SK-N-SH (cell line): ENCODE data around the gene HM13. TPM values are rescaled to one million over a fixed set of nuclear protein-coding genes. Genes with fewer than 3 reads are reported as not detected.

ENCODE experiments used
- CTCF ChIA-PET: fragments of 300-600, 350-600 bp; formaldehyde crosslinking; extraction: SDS; loops from one replicate; lab custom pipeline; 2021; lab: Yijun Ruan, JAX
- POLR2A ChIA-PET: fragments of 350-600 bp; sonication (Branson Sonifier 250); formaldehyde crosslinking; extraction: SDS; loops from one replicate; lab custom pipeline; 2020; ENCODE audit warnings: antibody characterized with exemption, inconsistent platforms; lab: Yijun Ruan, JAX
- DNase-seq: peaks from one replicate; pipeline ENCODE4 v3.0.0; 2012
- H2AFZ ChIP-seq: fragments of 200-600 bp; sonication (generic); 2 replicates; pipeline ENCODE4 v1.8.1; 2016; ENCODE audit warnings: antibody characterized with exemption, mild to moderate bottlenecking, low read depth
- H3F3A ChIP-seq: fragments of 200-600 bp; sonication (generic); replicated peaks from 2 replicates; pipeline ENCODE3; 2016; ENCODE audit warnings: antibody characterized with exemption, mild to moderate bottlenecking; ENCODE audit not compliant: insufficient read depth
- H3K27ac ChIP-seq, 2 experiments: fragments of 200-500 bp in 1 of 2; fragments of 200-600 bp in 1 of 2; sonication (Bioruptor generic) in 1 of 2; sonication (generic), shearing (Covaris generic) in 1 of 2; 2 replicates each; pipeline versions ENCODE4 v1.5.1 to v1.6.1; 2014 to 2016; ENCODE audit warnings: low read depth in 2 of 2, inconsistent platforms in 1 of 2, low read length in 1 of 2, mild to moderate bottlenecking in 1 of 2, mixed read lengths in 1 of 2
- H3K27me3 ChIP-seq: fragments of 200-600 bp; sonication (generic), shearing (Covaris generic); 2 replicates; pipeline ENCODE4 v1.6.1; 2016; ENCODE audit warnings: mixed run types; ENCODE audit not compliant: insufficient read depth
- H3K36me3 ChIP-seq, 2 experiments: fragments of 200-500 bp in 1 of 2; fragments of 200-600 bp in 1 of 2; sonication (Bioruptor generic) in 1 of 2; sonication (generic) in 1 of 2; replicated peaks in 1 of 2; 2 replicates each; pipeline versions ENCODE3 to v1.5.1; 2014 to 2016; ENCODE audit warnings: low read length in 1 of 2, mild to moderate bottlenecking in 1 of 2; ENCODE audit not compliant: insufficient read depth in 2 of 2, control insufficient read depth in 1 of 2
- H3K4me1 ChIP-seq, 2 experiments: fragments of 200-500 bp in 1 of 2; fragments of 200-600 bp in 1 of 2; sonication (Bioruptor generic) in 1 of 2; sonication (generic), shearing (Covaris generic) in 1 of 2; 2 replicates each; pipeline versions ENCODE4 v1.5.1 to v1.6.1; 2014 to 2016; ENCODE audit warnings: low read depth in 1 of 2, low read length in 1 of 2, mixed run types in 1 of 2; ENCODE audit not compliant: insufficient read depth in 2 of 2, control insufficient read depth in 1 of 2
- H3K4me2 ChIP-seq: fragments of 200-600 bp; sonication (generic), shearing (Covaris generic); 2 replicates; pipeline ENCODE4 v1.6.1; 2017; ENCODE audit warnings: mixed run types
- H3K4me3 ChIP-seq, 2 experiments: fragments of 200-500 bp in 1 of 2; fragments of 200-600 bp in 1 of 2; sonication (Bioruptor generic) in 1 of 2; sonication (generic), shearing (Covaris generic) in 1 of 2; 2 replicates each; pipeline versions ENCODE4 v1.5.1 to v1.8.1; 2014 to 2016; ENCODE audit warnings: low read depth in 2 of 2, inconsistent platforms in 1 of 2, low read length in 1 of 2, mild to moderate bottlenecking in 1 of 2, mixed read lengths in 1 of 2, moderate library complexity in 1 of 2
- H3K79me2 ChIP-seq: fragments of 200-600 bp; sonication (generic); 2 replicates; pipeline ENCODE4 v1.8.1; 2017; ENCODE audit warnings: mild to moderate bottlenecking; ENCODE audit not compliant: insufficient read depth
- H3K9ac ChIP-seq: fragments of 200-600 bp; sonication (generic); 2 replicates; pipeline ENCODE4 v1.6.1; 2017; ENCODE audit warnings: mixed run types
- H3K9me2 ChIP-seq: fragments of 200-600 bp; sonication (generic); 2 replicates; pipeline ENCODE4 v1.6.1; 2017; ENCODE audit warnings: mixed run types
- H3K9me3 ChIP-seq: fragments of 200-600 bp; sonication (generic); 2 replicates; pipeline ENCODE4 v1.6.1; 2017; ENCODE audit warnings: mixed run types, mild to moderate bottlenecking, moderate library complexity
- H4K20me1 ChIP-seq: fragments of 200-600 bp; sonication (generic); 2 replicates; pipeline ENCODE4 v1.6.1; 2017; ENCODE audit warnings: mild to moderate bottlenecking, mixed run types; ENCODE audit not compliant: insufficient read depth
- CTCF ChIP-seq: fragments of 200-600 bp; sonication (generic); IDR thresholded peaks from 2 replicates; pipeline ENCODE4 v1.6.1; 2017; ENCODE audit warnings: antibody characterized with exemption, mild to moderate bottlenecking, moderate library complexity
- PBX3 ChIP-seq: IDR thresholded peaks from 2 replicates; pipeline ENCODE4; 2012
- RXRA ChIP-seq: IDR thresholded peaks from 2 replicates; pipeline ENCODE4 v1.4.0; 2012; ENCODE audit warnings: low read depth, mild to moderate bottlenecking, borderline replicate concordance
- SMC3 ChIP-seq: IDR thresholded peaks from 2 replicates; pipeline ENCODE4 v1.6.1; 2012; ENCODE audit warnings: low read depth, low read length, improper control_type of control experiment
- TAF1 ChIP-seq: IDR thresholded peaks from 2 replicates; pipeline ENCODE4 v1.6.1; 2012; ENCODE audit warnings: low read depth, mild to moderate bottlenecking, low read length, moderate library complexity, borderline replicate concordance
- TEAD4 ChIP-seq: IDR thresholded peaks from 2 replicates; pipeline ENCODE4 v1.4.0; 2012; ENCODE audit warnings: mild to moderate bottlenecking, borderline replicate concordance; ENCODE audit not compliant: insufficient read depth
- USF1 ChIP-seq: IDR thresholded peaks from 2 replicates; pipeline ENCODE4 v1.4.0; 2012; ENCODE audit warnings: low read depth, borderline replicate concordance
- USF2 ChIP-seq: fragments of 150-350 bp; IDR thresholded peaks from 2 replicates; pipeline ENCODE4 v1.6.1; 2017; ENCODE audit warnings: antibody characterized with exemption, low read length, low read depth, borderline replicate concordance
- WGBS: methylation state at CpG from one replicate; pipeline ENCODE4 v1.1.6; 2017; ENCODE audit warnings: low lambda C conversion rate; 5-methylcytosine and 5-hydroxymethylcytosine counted together
- polyA plus RNA-seq, 3 experiments: library from polyadenylated mRNA; depleted of rRNA; stranded (reverse); fragments of >200 nt; gene quantifications; 2 replicates each; pipeline ENCODE4 v1.2.3, GENCODE V29; 2012
- TF ChIP-seq, protein P1 (sequence below): IDR thresholded peaks from 2 replicates; pipeline ENCODE4 v1.4.0; 2012; ENCODE audit warnings: low read depth, borderline replicate concordance

Gene HM13
- polyA plus RNA-seq, 1 of the 3 experiments (the other 2 are of a cell fraction) = 160 TPM

GRCh38 chr20:31490752-31491151, 23.5 kb upstream of the HM13 start (continued):
- no peak for TF ChIP-seq USF1
- TF ChIP-seq SMC3 = no peak
- no peak for TF ChIP-seq PBX3
- TF ChIP-seq, protein P1, sequence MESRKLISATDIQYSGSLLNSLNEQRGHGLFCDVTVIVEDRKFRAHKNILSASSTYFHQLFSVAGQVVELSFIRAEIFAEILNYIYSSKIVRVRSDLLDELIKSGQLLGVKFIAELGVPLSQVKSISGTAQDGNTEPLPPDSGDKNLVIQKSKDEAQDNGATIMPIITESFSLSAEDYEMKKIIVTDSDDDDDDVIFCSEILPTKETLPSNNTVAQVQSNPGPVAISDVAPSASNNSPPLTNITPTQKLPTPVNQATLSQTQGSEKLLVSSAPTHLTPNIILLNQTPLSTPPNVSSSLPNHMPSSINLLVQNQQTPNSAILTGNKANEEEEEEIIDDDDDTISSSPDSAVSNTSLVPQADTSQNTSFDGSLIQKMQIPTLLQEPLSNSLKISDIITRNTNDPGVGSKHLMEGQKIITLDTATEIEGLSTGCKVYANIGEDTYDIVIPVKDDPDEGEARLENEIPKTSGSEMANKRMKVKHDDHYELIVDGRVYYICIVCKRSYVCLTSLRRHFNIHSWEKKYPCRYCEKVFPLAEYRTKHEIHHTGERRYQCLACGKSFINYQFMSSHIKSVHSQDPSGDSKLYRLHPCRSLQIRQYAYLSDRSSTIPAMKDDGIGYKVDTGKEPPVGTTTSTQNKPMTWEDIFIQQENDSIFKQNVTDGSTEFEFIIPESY = no peak
- no peak for TF ChIP-seq RXRA
- no peak for TF ChIP-seq TAF1

DNA sequence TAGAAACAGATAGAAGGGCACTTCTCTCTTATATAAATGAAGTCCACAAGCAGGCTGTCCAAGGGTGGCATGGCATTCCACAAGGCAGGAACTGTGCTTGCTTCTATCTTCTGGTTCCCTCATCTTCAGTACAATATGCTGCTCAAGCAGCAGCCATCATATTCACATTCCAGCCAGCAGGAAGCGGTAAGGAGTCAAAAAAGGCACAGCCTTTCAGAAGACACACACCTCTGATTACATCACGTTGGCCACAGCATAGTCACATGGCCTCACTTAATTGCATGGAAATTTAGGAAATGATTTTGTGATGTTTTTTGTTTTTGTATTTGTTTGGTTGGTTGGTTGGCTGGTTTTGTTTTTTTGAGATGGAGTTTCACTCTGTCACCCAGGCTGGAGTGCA, 20.1 kb upstream of the HM13 start:
- ChIA-PET CTCF (interaction anchor here (1.3 to 9.8 kb wide), 2 partner anchors 8 to 9 kb away, joined by 11 to 79 read pairs; no protein-coding TSS in a partner anchor), POLR2A (no interaction called here)
- DNase-seq = no peak
- TF ChIP-seq TEAD4 = peak; percentile 51; the same call in 1 of the 2 replicates
- no peak for TF ChIP-seq USF2
- peak; percentile 24; the same call in 1 of the 2 replicates for TF ChIP-seq USF1
- TF ChIP-seq CTCF = peak; percentile 63
- peaks cover 2 to 5% of the 10 kb centered on the region in 2 experiments; a peak in 2 of 4 replicates for H3K4me1 ChIP-seq
- no peaks in the 10 kb centered on the region for H4K20me1 ChIP-seq
- H2AFZ ChIP-seq = no peak overlapping the region
- H3K9me2 ChIP-seq = no peaks in the 10 kb centered on the region
- H3K27me3 ChIP-seq = no peaks in the 10 kb centered on the region
- WGBS = 53% methylated on average over 2 of the region's 2 CpGs
- H3K79me2 ChIP-seq = no peaks in the 10 kb centered on the region
- peaks cover 4% of the 10 kb centered on the region for H3F3A ChIP-seq
- no peak overlapping the region for H3K4me2 ChIP-seq
- H3K36me3 ChIP-seq = no peaks in the 10 kb centered on the region
- no peak overlapping the region for H3K27ac ChIP-seq
- H3K4me3 ChIP-seq = peak overlapping the region in 1 of 2 experiments; percentile 14; a peak in 1 of 4 replicates
- H3K9me3 ChIP-seq = no peaks in the 10 kb centered on the region
- no peak overlapping the region for H3K9ac ChIP-seq
